Coronary artery (tissue), 2 donors: ENCODE results near the gene OPN1SW.

Experiments
- DNase-seq: peaks from one replicate; pipeline ENCODE4 v3.0.0-alpha.2; 2017; ENCODE audit warnings: low spot score
- H3K27ac ChIP-seq, 2 donors: fragments of 200-600 bp; sonication (generic); one replicate each; pipeline ENCODE4 v1.5.1; 2016 to 2019
- H3K4me3 ChIP-seq: fragments of 200-600 bp; sonication (generic); 2 replicates; pipeline ENCODE4 v1.5.1; 2016; ENCODE audit warnings: mild to moderate bottlenecking, moderate library complexity
- TF ChIP-seq, protein P1 (sequence below): fragments of 200-600 bp; sonication (generic); IDR thresholded peaks from one replicate; pipeline ENCODE4 v1.5.1; 2019; ENCODE audit warnings: antibody characterized with exemption

The OPN1SW gene

GRCh38 chr7:128747327-128748079 is 28.1 kb downstream of the OPN1SW start:
- TF ChIP-seq, protein P1, sequence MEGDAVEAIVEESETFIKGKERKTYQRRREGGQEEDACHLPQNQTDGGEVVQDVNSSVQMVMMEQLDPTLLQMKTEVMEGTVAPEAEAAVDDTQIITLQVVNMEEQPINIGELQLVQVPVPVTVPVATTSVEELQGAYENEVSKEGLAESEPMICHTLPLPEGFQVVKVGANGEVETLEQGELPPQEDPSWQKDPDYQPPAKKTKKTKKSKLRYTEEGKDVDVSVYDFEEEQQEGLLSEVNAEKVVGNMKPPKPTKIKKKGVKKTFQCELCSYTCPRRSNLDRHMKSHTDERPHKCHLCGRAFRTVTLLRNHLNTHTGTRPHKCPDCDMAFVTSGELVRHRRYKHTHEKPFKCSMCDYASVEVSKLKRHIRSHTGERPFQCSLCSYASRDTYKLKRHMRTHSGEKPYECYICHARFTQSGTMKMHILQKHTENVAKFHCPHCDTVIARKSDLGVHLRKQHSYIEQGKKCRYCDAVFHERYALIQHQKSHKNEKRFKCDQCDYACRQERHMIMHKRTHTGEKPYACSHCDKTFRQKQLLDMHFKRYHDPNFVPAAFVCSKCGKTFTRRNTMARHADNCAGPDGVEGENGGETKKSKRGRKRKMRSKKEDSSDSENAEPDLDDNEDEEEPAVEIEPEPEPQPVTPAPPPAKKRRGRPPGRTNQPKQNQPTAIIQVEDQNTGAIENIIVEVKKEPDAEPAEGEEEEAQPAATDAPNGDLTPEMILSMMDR: no peak
- DNase-seq: no peak
- no peak overlapping the region for H3K4me3 ChIP-seq
- no peak overlapping the region for H3K27ac ChIP-seq

DNA sequence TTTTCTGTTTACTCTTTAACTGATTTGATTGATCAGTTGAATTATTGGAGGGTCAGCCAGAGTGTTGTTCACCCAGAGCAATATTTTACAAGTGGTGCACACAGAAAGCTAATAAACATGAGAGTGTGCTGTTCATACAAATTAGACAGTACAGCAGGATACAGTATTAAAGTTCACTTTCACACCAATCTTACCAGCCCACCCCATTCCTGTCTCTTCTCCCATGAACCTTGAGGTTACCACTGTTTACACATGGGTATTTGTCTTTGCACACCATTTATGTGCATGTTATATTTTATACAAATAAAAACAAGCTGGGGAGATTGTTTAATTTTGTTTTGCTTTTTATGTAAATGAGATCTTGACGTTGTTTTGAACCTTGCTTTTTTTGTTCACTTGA is 29.9 kb downstream of the OPN1SW start:
- H3K4me3 ChIP-seq: no peak overlapping the region
- H3K27ac ChIP-seq: no peak overlapping the region
- TF ChIP-seq, protein P1: no peak

GRCh38 chr7:128744366-128744905 is 31.2 kb downstream of the OPN1SW start:
- no peak for DNase-seq
- no peak overlapping the region for H3K4me3 ChIP-seq
- no peak overlapping the region for H3K27ac ChIP-seq
- TF ChIP-seq, protein P1: no peak

More for the DNA sequence above, 29.9 kb downstream of the OPN1SW start:
- no peak for DNase-seq

GRCh38 chr7:128743112-128743772 is 32.4 kb downstream of the OPN1SW start:
- no peak for DNase-seq
- TF ChIP-seq, protein P1: no peak
- Histone ChIP-seq H3K27ac (no peak overlapping the region), H3K4me3 (no peak overlapping the region)

GRCh38 chr7:128742206-128742605 is 33.4 kb downstream of the OPN1SW start:
- TF ChIP-seq, protein P1: no peak
- H3K27ac ChIP-seq: peak overlapping the region in 1 of 2 donors; percentile 50
- H3K4me3 ChIP-seq: peak overlapping the region; percentile 21
- no peak for DNase-seq

DNA sequence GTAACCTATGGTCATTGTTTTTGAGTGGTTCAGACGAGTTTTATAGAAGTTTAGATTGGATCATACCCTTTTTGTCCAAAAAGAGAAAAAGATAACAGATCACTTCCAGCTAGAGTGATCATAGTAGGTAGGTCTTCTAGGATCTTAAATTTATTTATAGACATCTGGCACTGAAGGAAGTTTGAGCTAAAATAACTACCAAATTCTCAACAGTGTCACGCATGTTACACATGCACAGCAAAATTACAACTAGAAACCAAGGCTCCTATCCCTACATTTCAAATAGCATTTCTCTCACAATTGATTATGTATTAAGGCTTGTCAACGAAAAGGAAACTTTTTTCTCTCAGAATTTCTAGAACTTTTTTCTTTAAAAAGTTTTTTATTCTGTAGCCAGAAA is 34.1 kb downstream of the OPN1SW start:
- peak overlapping the region; percentile 25 to 92 for H3K27ac ChIP-seq
- TF ChIP-seq, protein P1: no peak
- no peak for DNase-seq
- H3K4me3 ChIP-seq: peak overlapping the region; percentile 82
